HG03565 (cell line): ENCODE results near the gene WWOX.

Source experiments
- ATAC-seq: cut with Tn5 transposase; IDR thresholded peaks from one replicate; pipeline ENCODE4 v1.9.1; 2021; ENCODE audit warnings: mild to moderate bottlenecking, moderate library complexity; ENCODE audit not compliant: unreplicated experiment

WWOX gene

DNA sequence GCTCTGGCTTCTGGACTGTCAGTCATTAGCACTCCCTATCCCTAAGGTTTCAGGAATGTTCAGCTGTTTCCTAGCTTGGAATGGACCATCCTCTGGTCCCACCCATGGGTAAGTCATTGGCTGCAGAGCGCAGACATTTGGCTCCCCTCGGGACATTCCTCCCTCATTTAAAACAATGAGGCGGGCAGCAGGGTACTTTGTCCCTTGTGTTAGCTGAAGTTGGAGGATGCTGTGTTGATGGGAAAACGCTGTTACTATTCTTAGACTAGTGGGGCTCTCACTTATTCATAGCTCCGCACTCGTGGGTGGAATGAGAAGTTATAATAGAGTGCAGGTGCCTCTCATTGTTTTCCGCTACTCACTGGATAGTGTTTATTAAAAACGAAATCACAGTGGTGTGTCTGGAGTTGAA lies 673.8 kb downstream of the WWOX start:
- ATAC-seq = no peak

DNA sequence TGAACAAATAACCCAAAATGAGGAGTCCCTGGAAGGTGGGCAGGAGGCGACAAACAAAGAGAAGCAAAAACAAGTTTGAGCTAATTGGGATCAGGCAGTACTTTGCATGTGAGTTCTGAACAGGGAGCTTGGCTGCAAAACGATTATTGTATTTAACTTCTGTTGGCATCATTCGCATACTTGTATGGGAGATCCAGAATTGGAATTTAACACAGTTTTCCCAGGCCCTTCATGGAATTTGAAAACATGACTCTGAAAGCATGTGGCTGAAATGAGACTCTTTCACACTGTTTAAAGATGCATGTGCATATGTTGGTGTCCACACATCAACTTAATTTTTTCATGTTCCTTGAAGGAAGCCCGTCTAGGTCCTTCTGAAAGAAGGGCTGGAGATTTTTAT lies 674.3 kb downstream of the WWOX start:
- no peak for ATAC-seq

DNA sequence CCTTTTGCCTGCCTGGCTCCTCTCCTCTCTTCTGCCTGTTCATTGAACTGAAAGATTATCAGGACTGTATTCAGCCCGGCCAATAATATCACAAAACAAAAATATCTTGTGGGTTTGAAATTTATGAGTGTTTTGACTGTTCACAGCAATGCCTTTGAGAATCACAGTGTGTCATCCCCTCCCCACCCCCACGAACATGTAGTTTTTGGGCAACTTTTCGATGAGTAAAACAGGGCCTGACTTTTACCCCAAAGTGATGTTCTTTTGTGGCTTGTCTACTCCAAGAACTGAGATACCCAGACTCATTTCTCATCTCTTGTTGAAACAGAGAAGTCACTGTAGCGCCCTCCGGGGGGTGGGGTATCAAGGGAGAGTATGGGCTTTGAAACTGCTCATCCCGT lies 675.7 kb downstream of the WWOX start:
- no peak for ATAC-seq

DNA sequence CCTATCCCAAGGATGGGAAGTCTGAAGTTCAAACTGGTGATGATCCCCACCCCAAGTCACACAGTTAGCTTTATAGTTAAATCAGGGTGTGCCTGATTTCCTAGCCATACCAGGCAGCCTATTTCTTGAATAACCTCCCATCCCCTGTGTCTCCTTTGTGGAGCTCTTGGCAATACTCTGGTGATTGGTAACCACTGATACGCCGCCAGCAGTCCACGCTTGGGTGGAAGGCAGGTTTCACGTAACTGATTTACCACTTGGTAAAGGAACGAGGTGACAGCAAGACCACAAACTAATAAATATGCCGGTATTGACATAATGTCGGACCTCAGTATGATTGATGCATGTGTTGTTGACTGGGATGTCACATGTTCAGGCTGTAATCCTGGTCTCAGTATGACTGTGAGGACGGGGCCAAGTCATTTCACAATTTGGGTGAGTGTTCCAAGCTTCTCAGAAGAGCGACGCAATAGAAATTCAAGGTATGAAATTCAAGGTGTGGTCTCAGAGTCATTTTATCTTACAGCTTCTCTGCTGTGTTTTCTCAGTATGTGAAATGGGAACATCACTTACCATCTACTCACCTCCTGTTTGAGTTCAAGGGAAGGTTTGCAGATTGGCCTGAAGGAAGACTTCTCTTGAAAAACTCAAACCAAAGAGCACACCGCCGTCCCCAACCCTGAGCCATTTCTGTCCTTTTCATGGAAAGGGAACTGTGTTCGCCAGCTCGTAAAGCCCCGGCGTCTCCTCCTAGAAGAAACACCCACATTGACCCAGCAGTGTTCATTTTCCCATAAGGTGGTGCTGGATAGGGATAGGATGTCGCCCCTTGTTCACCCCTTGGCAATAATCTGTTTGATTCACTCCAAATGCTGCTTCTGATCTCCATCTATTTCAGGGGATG lies 678.9 kb downstream of the WWOX start:
- peak; percentile 44 for ATAC-seq

DNA sequence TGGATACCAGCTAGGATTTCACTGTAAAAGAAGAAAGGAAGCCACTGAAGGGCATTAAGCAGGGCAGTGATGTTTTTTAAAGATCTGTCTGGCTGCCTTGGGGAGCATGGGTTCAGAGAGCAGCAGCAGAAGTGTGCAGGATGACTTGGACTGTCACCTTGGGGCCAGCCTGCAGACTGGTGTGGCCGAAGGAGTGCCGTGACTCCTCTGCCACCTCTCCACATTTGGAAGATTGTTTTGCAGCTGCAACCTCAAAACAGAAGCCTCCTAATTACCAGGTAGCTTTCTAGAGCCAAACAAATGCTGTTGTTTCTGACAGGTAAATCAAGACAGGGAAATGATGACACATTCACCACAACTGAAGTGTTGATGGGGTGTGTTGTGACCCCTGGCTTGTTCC lies 681.4 kb downstream of the WWOX start:
- ATAC-seq = no peak

DNA sequence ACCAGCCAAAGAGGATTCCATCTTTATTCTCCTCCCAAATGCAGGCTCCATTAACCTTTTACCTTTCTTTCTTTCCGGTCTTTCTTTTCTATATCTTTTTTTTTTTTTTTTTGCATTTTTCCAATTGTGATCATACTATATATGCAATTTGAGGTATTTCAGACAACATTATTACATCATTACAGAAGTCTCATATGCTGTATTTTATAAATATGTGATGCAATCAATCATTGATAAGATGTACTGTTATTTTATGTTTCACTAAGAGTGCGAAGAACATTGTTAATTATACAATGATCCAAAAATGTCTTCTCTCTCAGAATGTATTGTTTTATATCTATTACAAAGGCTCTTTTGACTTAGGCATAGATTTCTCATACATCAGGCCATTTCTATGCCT lies 683.1 kb downstream of the WWOX start:
- ATAC-seq = no peak

DNA sequence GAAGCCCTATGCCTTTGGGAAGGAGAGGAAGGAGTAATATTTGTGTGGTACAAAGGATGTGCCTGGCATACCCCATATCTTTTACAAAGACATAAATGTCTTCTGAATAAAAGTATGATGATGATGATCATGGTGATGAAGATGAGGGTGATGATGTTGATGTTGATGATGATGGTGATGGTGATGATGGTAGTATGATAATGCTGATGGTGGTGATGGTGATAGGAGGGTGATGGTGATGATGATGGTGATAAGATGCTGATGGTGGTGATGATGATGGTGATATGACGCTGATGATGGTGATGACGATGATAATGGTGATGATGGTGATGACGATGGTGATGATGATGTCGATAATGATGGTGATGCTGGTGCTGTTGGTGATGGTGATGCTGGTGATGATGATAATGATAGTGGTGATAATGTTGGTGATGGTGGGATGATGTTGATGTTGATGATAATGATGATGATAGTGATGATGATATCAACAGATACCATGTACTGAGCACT lies 684.2 kb downstream of the WWOX start:
- ATAC-seq = no peak

DNA sequence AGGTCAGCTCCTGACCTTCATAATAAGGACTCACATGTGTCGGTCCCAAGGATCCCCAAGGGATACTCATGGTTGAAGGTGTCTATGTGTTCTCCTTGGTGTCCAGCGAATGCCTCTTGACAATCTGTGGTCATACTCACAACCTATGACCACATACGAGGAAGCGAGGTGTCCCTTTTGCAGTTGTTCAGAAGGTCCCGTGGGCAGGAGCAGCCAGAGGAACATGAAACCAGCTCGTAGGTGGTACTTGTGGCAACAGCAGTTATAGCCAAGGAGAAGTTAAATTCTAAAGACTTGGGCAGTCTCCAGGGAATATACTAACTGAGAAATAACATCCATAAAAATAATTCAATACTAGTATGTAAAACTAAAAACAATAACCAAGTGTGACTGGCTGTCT lies 685.3 kb downstream of the WWOX start:
- ATAC-seq = no peak

DNA sequence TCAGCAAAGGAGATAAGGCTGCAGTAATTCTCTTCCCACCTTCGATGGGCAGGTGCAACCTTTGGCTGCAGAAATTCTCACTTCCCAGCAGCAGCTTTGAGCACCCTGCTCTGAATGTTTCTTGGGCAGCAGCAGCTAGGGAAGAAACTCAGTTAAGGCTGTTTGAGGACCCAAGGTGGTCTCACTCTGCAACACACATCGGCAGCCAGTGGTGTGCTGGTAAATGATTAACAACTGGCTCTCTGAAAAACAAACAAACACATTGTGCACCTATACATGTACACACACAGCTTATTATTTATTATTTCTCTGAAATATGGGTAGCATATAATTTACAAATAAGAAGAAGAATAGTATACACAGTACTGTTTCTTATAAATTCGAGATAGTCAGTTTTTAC lies 685.8 kb downstream of the WWOX start:
- ATAC-seq = no peak

DNA sequence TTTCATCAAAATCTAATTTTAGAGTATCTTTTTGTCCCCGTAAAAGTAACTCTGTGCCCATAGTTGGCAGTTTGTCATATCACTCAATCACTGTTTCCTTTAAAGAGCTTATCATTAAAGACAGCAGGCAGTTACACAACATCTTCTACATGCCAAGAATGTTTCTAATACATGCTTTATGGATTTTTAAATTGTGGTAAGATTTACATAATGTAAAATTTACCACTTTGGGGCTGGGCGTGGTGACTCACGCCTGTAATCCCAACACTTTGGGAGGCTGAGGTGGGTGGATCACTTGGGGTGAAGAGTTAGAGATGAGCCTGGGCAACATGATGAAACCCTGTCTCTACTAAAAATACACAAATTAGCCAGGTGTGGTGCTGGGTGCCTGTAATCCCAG lies 687.2 kb downstream of the WWOX start:
- ATAC-seq = no peak

DNA sequence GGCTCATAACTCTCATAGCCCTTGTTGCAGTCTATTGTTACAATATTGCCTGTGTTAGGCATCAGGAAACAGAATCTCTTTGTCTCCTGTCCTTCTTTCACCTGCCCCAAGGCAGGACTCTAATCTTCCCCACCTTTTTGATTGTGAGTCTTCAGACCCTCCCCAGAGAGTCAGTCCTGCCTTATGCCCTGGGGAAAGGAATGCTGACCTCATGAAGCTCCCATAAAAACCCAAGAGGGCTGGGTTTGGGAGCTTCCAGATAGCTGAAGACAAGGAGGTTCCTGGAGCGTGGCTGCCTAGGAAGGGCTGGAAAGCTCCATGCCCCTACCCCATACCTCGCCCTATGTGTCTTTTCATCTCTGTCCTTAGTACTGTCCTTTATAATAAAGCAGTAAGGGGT lies 688.8 kb downstream of the WWOX start:
- ATAC-seq = no peak

DNA sequence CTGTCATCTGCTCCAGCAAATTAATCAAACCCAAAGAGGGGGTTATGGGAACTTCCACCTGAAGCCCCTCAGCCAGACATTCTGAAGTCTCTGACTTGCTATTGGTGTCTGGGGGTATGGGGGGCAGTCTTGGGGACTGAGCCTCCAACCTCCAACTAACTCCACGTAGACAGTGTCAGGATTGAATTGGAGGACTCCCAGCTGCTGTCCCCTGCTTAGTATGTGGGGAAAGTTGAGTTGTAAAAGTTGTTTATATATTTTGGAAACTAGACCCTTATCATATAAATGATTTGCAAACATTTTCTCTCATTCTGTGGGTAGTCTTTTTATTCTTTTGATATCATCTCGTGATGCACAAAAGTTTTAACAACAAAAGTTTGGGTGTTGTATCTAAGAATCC lies 689.2 kb downstream of the WWOX start:
- no peak for ATAC-seq

DNA sequence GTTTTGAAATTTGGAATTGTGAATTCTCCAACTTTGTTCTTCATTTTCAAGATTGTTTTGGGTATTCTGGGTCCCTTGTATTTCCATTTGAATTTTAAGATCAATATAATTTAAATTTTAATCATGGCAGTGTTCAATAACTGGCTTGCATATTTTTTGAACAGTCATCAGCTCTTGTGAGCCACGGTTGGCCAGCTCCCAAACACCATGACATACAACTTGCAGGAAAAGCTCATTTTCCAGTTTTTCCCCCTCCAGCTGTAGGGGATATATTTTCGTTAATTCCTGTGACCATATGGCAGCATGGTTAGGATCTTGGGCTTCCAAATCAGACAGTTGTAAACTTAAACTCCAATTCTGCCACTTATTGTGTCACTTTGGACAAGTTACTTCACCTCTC lies 690.1 kb downstream of the WWOX start:
- no peak for ATAC-seq

DNA sequence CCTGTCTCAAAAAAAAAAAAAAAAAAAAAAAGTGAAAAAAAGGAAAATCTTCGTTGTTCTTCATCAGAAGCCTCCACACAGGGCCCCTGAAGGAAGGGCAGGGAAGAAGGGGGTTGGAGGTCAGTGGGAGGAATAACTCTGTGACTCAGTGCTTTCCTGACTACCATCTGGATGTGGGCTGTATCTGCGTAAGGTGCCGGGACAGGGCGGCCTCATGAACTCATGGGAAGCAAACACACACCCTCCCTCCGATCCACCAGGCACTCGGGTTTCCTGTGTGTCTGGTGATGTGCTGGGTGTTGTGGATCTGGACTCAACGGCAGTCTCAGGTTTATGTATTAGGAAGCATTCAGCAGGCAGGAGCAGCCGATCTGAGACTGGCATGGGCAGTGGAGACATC lies 691.6 kb downstream of the WWOX start:
- no peak for ATAC-seq

DNA sequence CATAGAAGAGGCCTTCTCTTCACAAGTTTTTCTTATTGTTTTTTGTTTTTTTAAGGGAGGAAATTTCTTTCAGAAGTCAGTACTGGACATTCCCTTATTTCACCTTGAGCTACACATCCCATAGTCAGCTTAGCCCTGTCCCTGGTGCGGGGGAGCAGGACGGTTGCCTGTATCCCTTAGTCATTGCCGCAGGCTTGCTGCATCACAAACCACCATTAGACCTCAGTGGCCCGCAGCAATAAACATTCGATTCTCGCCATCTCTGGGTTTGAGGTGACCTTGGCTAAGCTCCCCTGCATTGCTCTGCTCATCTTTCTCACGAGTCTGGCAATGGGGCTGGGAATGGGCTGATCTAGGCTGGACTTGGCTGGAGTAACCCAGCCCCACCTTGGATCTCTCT lies 692.5 kb downstream of the WWOX start:
- no peak for ATAC-seq

DNA sequence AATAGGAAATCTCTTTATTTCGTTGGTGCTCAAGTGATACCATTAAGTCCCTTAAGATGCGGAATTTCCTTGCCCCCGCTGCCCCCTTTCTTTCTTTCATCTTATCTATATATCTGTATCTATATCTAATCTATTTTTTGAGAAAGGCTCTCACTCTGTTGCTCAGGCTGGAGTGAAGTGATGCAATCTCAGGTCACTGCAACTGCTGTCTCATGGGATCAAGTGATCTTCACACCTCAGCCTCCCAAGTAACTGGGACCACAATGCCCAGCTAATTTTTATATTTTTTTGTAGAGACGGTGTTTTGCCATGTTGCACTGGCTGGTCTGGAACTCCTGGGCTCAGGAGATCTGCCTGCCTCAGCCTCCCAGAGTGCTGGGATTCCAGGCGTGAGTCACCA lies 693.5 kb downstream of the WWOX start:
- ATAC-seq = no peak

DNA sequence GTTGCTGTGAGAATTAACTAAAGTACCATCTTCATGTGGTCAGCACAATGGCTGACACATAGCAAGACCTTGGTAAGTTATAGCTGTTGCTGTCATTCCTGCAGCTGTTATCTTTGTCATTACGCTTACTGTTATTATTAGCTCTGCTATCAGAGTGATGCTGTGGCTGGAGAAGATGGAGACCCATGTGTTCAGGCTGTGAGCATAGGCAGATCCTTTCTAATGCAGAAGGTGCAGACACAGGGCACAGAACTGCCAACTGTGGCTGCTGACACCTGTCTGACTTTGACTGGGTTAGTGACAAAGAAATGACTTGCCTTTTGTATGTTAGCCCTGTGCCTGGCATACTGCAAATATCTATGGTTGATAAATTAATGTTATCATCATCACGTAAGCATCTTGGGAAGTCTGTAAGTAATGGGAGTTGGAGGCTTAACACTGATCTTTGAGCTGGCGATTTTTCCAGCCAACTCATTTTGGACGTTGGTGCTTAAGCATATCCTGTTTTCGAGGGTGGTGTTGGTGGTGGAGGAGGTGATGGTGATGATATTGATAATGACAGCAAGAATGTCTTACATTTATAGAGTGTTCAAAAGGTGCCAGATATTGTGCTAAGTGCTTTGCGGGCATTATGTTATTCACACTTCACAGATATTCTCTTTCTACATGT lies 695.3 kb downstream of the WWOX start:
- ATAC-seq = no peak

DNA sequence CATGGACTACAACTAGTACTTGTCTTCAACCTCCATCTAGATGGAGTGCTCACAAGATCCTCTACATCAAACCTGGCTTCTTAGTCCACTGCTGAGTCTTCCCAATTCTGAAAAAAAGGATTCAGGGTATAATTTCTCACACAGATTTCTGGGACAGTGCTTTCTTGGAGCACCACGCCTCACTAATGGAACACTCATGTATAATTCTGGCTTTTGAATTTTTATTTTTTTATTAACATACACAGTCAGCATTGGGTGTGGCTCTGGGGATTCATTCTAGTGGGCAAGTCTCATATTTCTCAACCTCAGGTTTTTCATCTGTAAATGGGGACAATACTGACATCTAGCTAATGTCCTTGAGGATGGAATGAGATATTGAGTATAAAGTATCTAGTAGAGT lies 696.0 kb downstream of the WWOX start:
- ATAC-seq = no peak

DNA sequence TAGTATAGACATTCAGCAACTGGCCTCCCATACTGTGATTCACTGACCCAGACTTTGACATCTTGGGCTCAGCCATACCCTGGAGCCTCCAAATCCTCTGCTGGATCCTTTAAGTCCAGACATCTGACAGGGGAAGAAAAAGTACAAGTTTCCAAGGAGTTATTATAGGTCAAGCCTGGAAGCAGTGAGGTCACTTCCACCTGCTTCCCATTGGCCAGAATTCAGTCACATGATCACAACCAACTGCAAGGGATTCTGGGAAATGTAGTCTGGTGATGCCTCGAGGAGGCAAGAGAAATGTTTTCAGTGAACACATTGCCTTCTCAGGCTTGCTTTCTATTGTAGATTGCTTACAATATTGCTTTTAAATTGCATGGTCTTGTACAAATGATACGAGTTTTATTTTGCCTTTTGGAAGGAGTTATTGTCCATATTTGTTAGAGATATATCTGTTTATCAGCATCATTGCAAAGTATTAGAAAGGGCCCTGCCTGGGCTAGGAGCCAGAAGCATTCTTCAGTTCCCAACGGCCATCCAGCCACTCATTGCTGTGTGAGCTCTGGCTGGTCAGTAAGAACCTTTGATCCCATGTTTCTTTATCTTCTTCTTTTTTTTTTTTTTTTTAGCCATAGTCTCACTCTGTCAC lies 696.9 kb downstream of the WWOX start:
- no peak for ATAC-seq

DNA sequence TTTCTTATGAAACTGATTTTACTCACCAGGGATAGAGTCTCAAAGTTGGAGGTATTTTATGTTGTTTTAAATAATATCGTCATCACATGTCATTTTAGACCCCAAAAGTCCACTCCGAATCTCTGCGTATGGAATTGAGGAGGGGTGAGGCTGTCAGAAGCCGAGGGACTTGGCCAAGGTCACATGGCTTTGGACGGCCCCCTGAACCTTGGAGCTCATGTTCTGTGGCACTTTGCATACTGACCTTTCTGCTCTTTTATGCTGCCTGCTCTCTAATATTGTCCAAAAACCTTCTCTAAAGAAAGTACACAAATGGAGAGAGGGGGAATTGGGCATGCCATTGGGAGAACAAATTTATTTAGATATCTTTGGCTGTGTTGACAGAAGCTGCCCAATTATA lies 700.0 kb downstream of the WWOX start:
- ATAC-seq = no peak

DNA sequence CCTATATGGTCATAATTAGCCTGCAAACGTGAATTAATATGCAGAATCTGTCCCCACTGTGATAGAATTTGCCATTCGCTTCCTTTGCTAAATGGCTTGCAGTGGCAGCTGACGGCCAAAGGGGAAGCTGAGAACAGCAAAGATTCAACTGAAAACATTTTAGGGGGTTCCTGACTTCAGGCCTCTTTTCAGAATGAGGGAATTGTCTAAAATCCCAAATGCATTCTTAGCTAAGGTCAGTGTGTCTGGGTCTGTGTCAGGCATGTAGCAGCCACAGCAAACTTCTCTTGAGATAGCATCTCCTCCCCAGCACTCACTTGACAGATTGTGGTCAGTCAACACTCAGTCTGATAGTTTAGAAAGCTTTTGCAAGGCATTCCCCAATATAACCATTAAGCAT lies 701.1 kb downstream of the WWOX start:
- no peak for ATAC-seq
